Vagina (tissue), 2 donors: Measurements from ENCODE around the gene AIFM3. TPM values are rescaled to one million over a fixed set of nuclear protein-coding genes. Genes with fewer than 3 reads are reported as not detected.
A peak's percentile ranks its signal among the peaks of the same experiment; 100 is the strongest.

ENCODE experiments used
- DNase-seq, 2 donors: peaks; one replicate each; pipeline ENCODE4 v3.0.0-alpha.2; 2017; ENCODE audit errors: extremely low spot score in 2 of 2
- H3K27ac ChIP-seq: fragments of 200-600 bp; sonication (generic); one replicate; pipeline ENCODE4 v1.5.1; 2019
- H3K27me3 ChIP-seq: fragments of 200-600 bp; sonication (generic); one replicate; pipeline ENCODE4 v1.5.1; 2019
- H3K36me3 ChIP-seq, 2 donors: fragments of 200-600 bp; sonication (generic); one replicate each; pipeline ENCODE4 v1.5.1; 2017 to 2019
- H3K4me1 ChIP-seq: fragments of 200-600 bp; sonication (generic); one replicate; pipeline ENCODE4 v1.5.1; 2019
- H3K4me3 ChIP-seq, 2 donors: fragments of 200-600 bp; sonication (generic); 1 replicate in 1 of 2; 2 replicates in 1 of 2; pipeline ENCODE4 v1.5.1; 2016 to 2019
- H3K9me3 ChIP-seq: fragments of 200-600 bp; sonication (generic); one replicate; pipeline ENCODE4 v1.5.1; 2019
- POLR2A ChIP-seq, 2 donors: fragments of 450-650 bp; IDR thresholded peaks; one replicate each; pipeline ENCODE4 v1.6.1; 2017; ENCODE audit warnings: antibody characterized with exemption in 2 of 2, mild to moderate bottlenecking in 2 of 2, moderate library complexity in 2 of 2
- POLR2AphosphoS5 ChIP-seq, 2 donors: sonication (generic); formaldehyde crosslinking; IDR thresholded peaks; one replicate each; pipeline ENCODE4 v1.9.0; 2017; ENCODE audit warnings: antibody characterized with exemption in 2 of 2, mild to moderate bottlenecking in 2 of 2, low read depth in 1 of 2; ENCODE audit not compliant: insufficient read depth in 1 of 2
- intact Hi-C: fragments of 100-400 bp; cut with DNase I; formaldehyde crosslinking; loops from one replicate; pipeline ENCODE4 v1.15.1; 2023
- total RNA-seq: library from RNA; depleted of rRNA; stranded (reverse); fragments of >200 nt; gene quantifications from one replicate; pipeline ENCODE4 v1.2.3, GENCODE V29; 2016
- TF ChIP-seq, protein P1 (sequence below), 3 experiments: fragments of 450-650 bp in 2 of 3; fragments of 200-600 bp in 1 of 3; sonication (generic) in 1 of 3; IDR thresholded peaks; one replicate each; pipeline ENCODE4 v1.5.1; 2017 to 2019; ENCODE audit warnings: antibody characterized with exemption in 3 of 3, mild to moderate bottlenecking in 2 of 3, moderate library complexity in 2 of 3

The AIFM3 gene
- total RNA-seq, 1 donor from 2014 or later = not detected

DNA sequence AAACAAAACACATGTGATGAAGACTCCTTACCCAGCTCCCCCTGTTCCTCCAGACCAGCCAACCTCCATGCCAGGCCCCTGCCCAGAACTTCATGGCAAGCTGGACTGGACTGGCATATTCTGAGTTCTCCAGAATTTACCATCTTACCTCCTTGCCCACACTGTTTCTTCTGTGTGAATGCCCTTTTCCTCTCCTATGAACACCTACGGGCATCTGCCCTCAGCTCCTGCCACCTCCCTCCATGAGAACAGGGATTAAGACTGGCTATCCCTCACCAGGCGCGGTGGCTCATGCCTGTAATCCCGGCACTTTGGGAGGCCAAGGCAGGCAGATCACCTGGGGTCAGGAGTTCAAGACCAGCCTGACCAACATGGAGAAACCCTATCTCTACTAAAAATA, 6.4 kb upstream of the AIFM3 start:
- H3K36me3 ChIP-seq = no peaks in the 10 kb centered on the region
- no peaks in the 10 kb centered on the region for H3K9me3 ChIP-seq
- intact Hi-C loops = no loop called here
- H3K4me3 ChIP-seq = no peak overlapping the region
- no peak for DNase-seq
- no peaks in the 10 kb centered on the region for H3K27me3 ChIP-seq
- TF ChIP-seq POLR2AphosphoS5 (IDR thresholded peaks at IDR 0.05; ENCODE audit: insufficient read depth in 1 of 2, low read depth in 1 of 2) = no peak
- TF ChIP-seq, protein P1, sequence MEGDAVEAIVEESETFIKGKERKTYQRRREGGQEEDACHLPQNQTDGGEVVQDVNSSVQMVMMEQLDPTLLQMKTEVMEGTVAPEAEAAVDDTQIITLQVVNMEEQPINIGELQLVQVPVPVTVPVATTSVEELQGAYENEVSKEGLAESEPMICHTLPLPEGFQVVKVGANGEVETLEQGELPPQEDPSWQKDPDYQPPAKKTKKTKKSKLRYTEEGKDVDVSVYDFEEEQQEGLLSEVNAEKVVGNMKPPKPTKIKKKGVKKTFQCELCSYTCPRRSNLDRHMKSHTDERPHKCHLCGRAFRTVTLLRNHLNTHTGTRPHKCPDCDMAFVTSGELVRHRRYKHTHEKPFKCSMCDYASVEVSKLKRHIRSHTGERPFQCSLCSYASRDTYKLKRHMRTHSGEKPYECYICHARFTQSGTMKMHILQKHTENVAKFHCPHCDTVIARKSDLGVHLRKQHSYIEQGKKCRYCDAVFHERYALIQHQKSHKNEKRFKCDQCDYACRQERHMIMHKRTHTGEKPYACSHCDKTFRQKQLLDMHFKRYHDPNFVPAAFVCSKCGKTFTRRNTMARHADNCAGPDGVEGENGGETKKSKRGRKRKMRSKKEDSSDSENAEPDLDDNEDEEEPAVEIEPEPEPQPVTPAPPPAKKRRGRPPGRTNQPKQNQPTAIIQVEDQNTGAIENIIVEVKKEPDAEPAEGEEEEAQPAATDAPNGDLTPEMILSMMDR (IDR thresholded peaks at IDR 0.05) = no peak
- no peak for TF ChIP-seq POLR2A (IDR thresholded peaks at IDR 0.05)
- H3K27ac ChIP-seq = no peak overlapping the region
- peaks cover 28% of the 10 kb centered on the region for H3K4me1 ChIP-seq

DNA sequence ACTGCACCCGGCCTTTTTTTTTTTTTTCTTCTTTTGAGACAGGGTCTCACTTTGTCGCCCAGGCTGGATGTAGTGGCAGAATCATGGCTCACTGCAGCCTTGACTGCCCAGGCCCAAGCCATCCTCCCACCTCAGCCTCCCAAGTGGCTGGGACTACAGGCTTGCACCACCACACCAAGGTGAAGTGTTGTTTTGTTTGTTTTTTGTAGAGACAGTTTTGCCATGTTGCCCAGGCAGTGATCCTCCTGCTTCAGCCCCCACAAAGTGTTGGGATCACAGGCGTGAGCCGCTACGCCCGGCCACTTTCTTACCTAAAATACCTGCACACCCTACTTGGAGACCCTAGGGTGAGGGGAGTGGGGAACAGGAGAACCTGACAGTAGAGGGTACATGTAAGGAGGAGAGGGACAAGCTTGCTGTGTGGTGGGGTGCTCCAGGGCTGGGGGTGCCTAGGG, 4.5 kb upstream of the AIFM3 start:
- Histone ChIP-seq H3K4me1 (peaks cover 13% of the 10 kb centered on the region), H3K9me3 (no peaks in the 10 kb centered on the region), H3K4me3 (no peak overlapping the region), H3K36me3 (no peaks in the 10 kb centered on the region), H3K27me3 (no peaks in the 10 kb centered on the region), H3K27ac (no peak overlapping the region)
- no peak for DNase-seq
- intact Hi-C loops = no loop called here
- TF ChIP-seq, protein P1 (IDR thresholded peaks at IDR 0.05) = no peak
- TF ChIP-seq POLR2AphosphoS5 (IDR thresholded peaks at IDR 0.05; ENCODE audit: insufficient read depth in 1 of 2, low read depth in 1 of 2) (no peak), POLR2A (IDR thresholded peaks at IDR 0.05) (no peak)

DNA sequence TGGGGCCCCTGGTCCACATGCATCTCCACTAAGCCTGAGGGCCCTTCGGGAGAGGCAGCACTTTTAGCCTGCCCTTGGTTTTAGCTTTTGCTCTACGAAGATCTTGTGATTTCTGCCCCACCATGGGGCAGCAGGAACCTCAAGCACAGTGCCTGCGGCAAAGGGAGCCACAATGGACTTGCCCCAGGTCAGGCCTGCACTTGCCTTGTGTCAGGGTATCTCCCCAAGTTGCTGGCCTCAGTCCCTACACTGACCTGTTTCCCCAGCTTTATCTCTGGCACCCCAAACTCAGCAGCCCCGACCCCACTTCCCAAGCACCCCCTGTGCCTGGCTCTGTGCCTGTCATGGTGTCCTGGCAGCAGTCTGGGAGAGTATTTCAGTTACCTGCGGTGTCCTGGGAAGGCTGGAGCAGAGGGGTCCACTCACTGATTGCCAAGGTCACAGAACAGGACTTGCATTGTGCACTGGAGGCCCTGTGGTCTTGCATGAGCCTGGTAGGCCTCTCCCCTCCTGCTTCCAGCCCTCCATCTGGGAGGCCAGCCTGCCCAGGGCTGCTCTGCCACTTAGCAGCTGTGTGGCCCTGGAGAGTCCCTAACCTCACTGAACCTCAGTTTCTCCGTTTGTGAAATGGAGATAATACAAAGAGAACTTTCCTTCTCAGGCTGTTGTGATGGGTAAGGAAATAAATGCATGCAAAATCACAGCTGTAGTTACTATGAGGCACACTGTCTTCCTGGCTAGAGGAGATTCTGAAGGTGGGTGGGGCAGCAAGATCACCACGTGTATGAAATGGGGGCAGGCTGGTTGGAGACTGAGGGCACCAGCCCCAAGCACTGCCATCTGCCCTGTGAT, 3.6 kb upstream of the AIFM3 start:
- Histone ChIP-seq H3K27ac (no peak overlapping the region), H3K27me3 (no peaks in the 10 kb centered on the region), H3K4me1 (peaks cover 5% of the 10 kb centered on the region), H3K9me3 (no peaks in the 10 kb centered on the region), H3K4me3 (no peak overlapping the region), H3K36me3 (no peaks in the 10 kb centered on the region)
- DNase-seq = no peak
- TF ChIP-seq POLR2AphosphoS5 (IDR thresholded peaks at IDR 0.05; ENCODE audit: insufficient read depth in 1 of 2, low read depth in 1 of 2) (no peak), POLR2A (IDR thresholded peaks at IDR 0.05) (no peak)
- TF ChIP-seq, protein P1 (IDR thresholded peaks at IDR 0.05) = no peak
- intact Hi-C loops = no loop called here

DNA sequence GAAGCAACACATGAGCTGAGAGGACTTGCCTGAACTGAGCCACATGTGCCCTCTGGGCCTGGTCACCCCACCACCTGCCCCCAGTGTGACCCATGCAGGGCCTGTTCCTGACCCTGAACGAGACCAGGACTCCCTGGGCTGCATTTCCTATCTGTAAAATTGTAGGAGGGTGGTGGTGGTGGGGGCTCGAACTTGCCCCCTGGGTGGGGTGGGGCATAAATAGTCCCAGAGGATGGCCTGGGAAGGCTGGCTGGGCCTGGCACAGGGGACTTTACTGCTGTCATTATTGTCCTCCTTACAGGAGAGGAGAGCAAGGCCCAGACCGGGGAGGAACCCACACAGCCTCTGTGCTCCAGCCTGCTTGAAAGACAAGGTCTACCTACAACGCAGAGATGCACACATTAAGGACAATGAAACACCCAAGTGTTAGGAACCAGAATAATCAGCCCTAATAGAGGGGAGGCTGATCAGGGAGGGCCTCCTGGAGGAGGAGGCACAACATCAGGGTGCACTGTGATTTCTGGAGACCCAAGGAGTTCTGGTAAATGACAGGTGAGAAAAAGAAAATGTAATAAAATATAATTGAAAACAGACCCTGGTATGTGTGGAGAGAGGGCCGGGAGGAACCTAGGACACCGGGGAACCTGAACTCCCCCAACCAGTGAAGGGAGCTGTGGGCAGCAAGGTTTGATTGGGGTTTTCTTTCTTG, 2.8 kb upstream of the AIFM3 start:
- Histone ChIP-seq H3K27ac (no peak overlapping the region), H3K4me3 (peak overlapping the region; percentile 27 to 44)
- intact Hi-C loops = no loop called here

More for the DNA sequence above, 2.8 kb upstream of the AIFM3 start:
- Histone ChIP-seq H3K27me3 (no peaks in the 10 kb centered on the region), H3K9me3 (no peaks in the 10 kb centered on the region), H3K36me3 (no peaks in the 10 kb centered on the region), H3K4me1 (peaks cover 5% of the 10 kb centered on the region)
- DNase-seq = no peak
- TF ChIP-seq, protein P1 (IDR thresholded peaks at IDR 0.05) = no peak
- TF ChIP-seq POLR2AphosphoS5 (IDR thresholded peaks at IDR 0.05; ENCODE audit: insufficient read depth in 1 of 2, low read depth in 1 of 2) (no peak), POLR2A (IDR thresholded peaks at IDR 0.05) (no peak)
